Measurements from ENCODE around the gene ST8SIA2.
A peak's percentile ranks its signal among the peaks of the same experiment; 100 is the strongest.

The ST8SIA2 gene

GRCh38 chr15:92393071-92393979 is at the start of gene ST8SIA2:
Gene ST8SIA2, plus strand, starts transcription at chr15:92393881. Its CDS starts 184 bp downstream, at chr15:92394065.
- DNase-seq, result no peak

GRCh38 chr15:92343924-92344643 is 49.6 kb upstream of the ST8SIA2 start:
- DNase-seq, result no peak

GRCh38 chr15:92346063-92346462 is 47.6 kb upstream of the ST8SIA2 start:
- no peak for DNase-seq

GRCh38 chr15:92355307-92355706 is 38.4 kb upstream of the ST8SIA2 start:
- no peak for DNase-seq

GRCh38 chr15:92361321-92362000 is 32.2 kb upstream of the ST8SIA2 start:
- no peak for DNase-seq

- DNase-seq, result no peak
These were observed 31.7 kb upstream of the ST8SIA2 start for GRCh38 chr15:92362001-92362350.

- DNase-seq, result no peak
These were observed 28.6 kb upstream of the ST8SIA2 start for GRCh38 chr15:92365084-92365483.

- no peak for DNase-seq
These were observed 27.8 kb upstream of the ST8SIA2 start for GRCh38 chr15:92365906-92366305.

- no peak for DNase-seq
These were observed 27.3 kb upstream of the ST8SIA2 start for GRCh38 chr15:92366381-92366780.

- DNase-seq, result no peak
These were observed 18.6 kb upstream of the ST8SIA2 start for GRCh38 chr15:92375057-92375456.

GRCh38 chr15:92376109-92376508 is 17.6 kb upstream of the ST8SIA2 start:
- DNase-seq, result no peak

- no peak for DNase-seq
These were observed 16.4 kb upstream of the ST8SIA2 start for GRCh38 chr15:92377083-92377789.

GRCh38 chr15:92383519-92384324 is 10.0 kb upstream of the ST8SIA2 start:
- peak; percentile 62 for DNase-seq

GRCh38 chr15:92384381-92384780 is 9.3 kb upstream of the ST8SIA2 start:
- no peak for DNase-seq

- DNase-seq, result no peak
These were observed 8.6 kb upstream of the ST8SIA2 start for GRCh38 chr15:92385096-92385495.

- peak; percentile 32 for DNase-seq
These were observed 2.0 kb upstream of the ST8SIA2 start for GRCh38 chr15:92391640-92392039.

- DNase-seq, result no peak
These were observed 1.2 kb upstream of the ST8SIA2 start for GRCh38 chr15:92392462-92392861.

GRCh38 chr15:92393980-92394308 is 263 bp downstream of the ST8SIA2 start:
- DNase-seq, result no peak

GRCh38 chr15:92394309-92395097 is 822 bp downstream of the ST8SIA2 start:
- DNase-seq, result no peak

GRCh38 chr15:92395098-92395635 is 1.5 kb downstream of the ST8SIA2 start:
- DNase-seq, result no peak

All from stimulated activated CD8-positive, alpha-beta memory T cell treated with anti-CD3 and anti-CD28 coated beads, Interleukin-4, amount 100 ng/mL, for 48 hours (primary cell).